GM12878 (cell line): Measurements from ENCODE around the gene CDKN2B-AS1. TPM values are rescaled to one million over a fixed set of nuclear protein-coding genes. Genes with fewer than 3 reads are reported as not detected.
A peak's percentile ranks its signal among the peaks of the same experiment; 100 is the strongest.

Experiments
- ATAC-seq: fragments of 200-7000 bp; cut with Tn5 transposase; 3 replicates; pipeline ENCODE4 v1.9.1; 2020; ENCODE audit warnings: mild to moderate bottlenecking, moderate library complexity
- BruUV-seq: library from RNA; stranded (reverse); fragments of 400-500 nt; replicated peaks from 2 replicates; lab custom pipeline; 2021; lab: Mats Ljungman, UMichigan
- CTCF ChIA-PET: fragments of 300-600 bp; sonication (Branson Sonifier 250); formaldehyde crosslinking; extraction: SDS; loops from one replicate; lab custom pipeline; 2021; ENCODE audit warnings: inconsistent platforms; lab: Yijun Ruan, JAX
- POLR2A ChIA-PET: fragments of 350-600 bp; formaldehyde crosslinking; extraction: SDS; loops from one replicate; lab custom pipeline; 2021; ENCODE audit warnings: inconsistent platforms; lab: Charles Lee
- RAD21 ChIA-PET: fragments of 300-600 bp; sonication (Branson Sonifier 250); formaldehyde crosslinking; loops from one replicate; lab custom pipeline; 2023; ENCODE audit warnings: antibody characterized with exemption; ENCODE audit not compliant: unreplicated experiment; lab: Charles Lee
- SMC1A ChIA-PET: fragments of 300-600 bp; sonication (Branson Sonifier 250); formaldehyde crosslinking; loops from one replicate; lab custom pipeline; 2023; ENCODE audit not compliant: unreplicated experiment, uncharacterized antibody; lab: Charles Lee
- DNase-seq: peaks from one replicate; pipeline ENCODE4 v3.0.0-alpha.2; 2011; ENCODE audit warnings: low read depth, low spot score
- FAIRE-seq: peaks from 3 replicates; lab custom pipeline; 2011; peaks lifted over from hg19 to GRCh38; lab: Jason Lieb, UNC
- H2AFZ ChIP-seq: 2 replicates; pipeline ENCODE4 v1.6.0; 2011; ENCODE audit warnings: low read depth, low read length, control low read depth; ENCODE audit not compliant: control insufficient read depth
- H3K27ac ChIP-seq: 2 replicates; pipeline ENCODE4 v1.5.1; 2011; ENCODE audit warnings: control low read depth; ENCODE audit not compliant: control insufficient read depth, insufficient read depth
- H3K27me3 ChIP-seq, 2 experiments: replicated peaks in 1 of 2; 2 replicates each; pipeline versions ENCODE4 v1.6.0 to v1.6.1; 2011; ENCODE audit warnings: low read length in 1 of 2; ENCODE audit not compliant: control insufficient read depth in 2 of 2, insufficient read depth in 2 of 2
- H3K36me3 ChIP-seq, 2 experiments: 2 replicates each; pipeline ENCODE4 v1.5.1; 2011; ENCODE audit warnings: low read length in 1 of 2; ENCODE audit not compliant: control insufficient read depth in 2 of 2, insufficient read depth in 2 of 2
- H3K4me1 ChIP-seq: 2 replicates; pipeline ENCODE4 v1.6.1; 2011; ENCODE audit warnings: mild to moderate bottlenecking, low read length, moderate library complexity, mixed read lengths; ENCODE audit not compliant: control insufficient read depth, insufficient read depth
- H3K4me2 ChIP-seq: 2 replicates; pipeline ENCODE4 v1.6.0; 2011; ENCODE audit warnings: control low read depth; ENCODE audit not compliant: control insufficient read depth, insufficient read depth
- H3K4me3 ChIP-seq: fragments of 200-600 bp; sonication (generic); 2 replicates; pipeline ENCODE4 v1.5.1; 2016
- H3K79me2 ChIP-seq: 2 replicates; pipeline ENCODE4 v1.6.0; 2011; ENCODE audit warnings: low read length; ENCODE audit not compliant: control insufficient read depth, insufficient read depth
- H3K9ac ChIP-seq: 2 replicates; pipeline ENCODE4 v1.8.0; 2011; ENCODE audit warnings: low read length, control low read depth, mixed read lengths; ENCODE audit not compliant: control insufficient read depth, insufficient read depth
- H3K9me3 ChIP-seq: replicated peaks from 3 replicates; pipeline ENCODE4 v1.5.1; 2011; ENCODE audit warnings: mild to moderate bottlenecking, low read length; ENCODE audit not compliant: control insufficient read depth, insufficient read depth
- H4K20me1 ChIP-seq: 2 replicates; pipeline ENCODE4 v1.6.0; 2011; ENCODE audit not compliant: control insufficient read depth, insufficient read depth
- BRCA1 ChIP-seq: IDR thresholded peaks from 2 replicates; pipeline ENCODE4 v1.6.1; 2011; ENCODE audit warnings: low read depth, low read length, improper control_type of control experiment
- HCFC1 ChIP-seq: fragments of 150-350 bp; IDR thresholded peaks from 2 replicates; pipeline ENCODE4 v1.6.1; 2014; ENCODE audit warnings: low read length
- HDAC6 ChIP-seq: fragments of 200-600 bp; sonication (generic); IDR thresholded peaks from one replicate; pipeline ENCODE4 v1.8.0; 2017; ENCODE audit warnings: antibody characterized with exemption; ENCODE audit not compliant: unreplicated experiment
- HDGF ChIP-seq: fragments of 450-650 bp; IDR thresholded peaks from 2 replicates; pipeline ENCODE4 v1.6.1; 2016; ENCODE audit warnings: antibody characterized with exemption
- JUNB ChIP-seq: IDR thresholded peaks from 2 replicates; pipeline ENCODE4 v1.6.1; 2016; ENCODE audit warnings: antibody characterized with exemption, mild to moderate bottlenecking
- MXI1 ChIP-seq: fragments of 150-350 bp; IDR thresholded peaks from 2 replicates; pipeline ENCODE4 v1.6.1; 2011; ENCODE audit warnings: low read depth, mild to moderate bottlenecking, inconsistent platforms, low read length, improper control_type of control experiment
- RAD21 ChIP-seq: IDR thresholded peaks from 2 replicates; pipeline ENCODE4 v1.6.1; 2011; ENCODE audit warnings: mild to moderate bottlenecking, low read depth, low read length, moderate library complexity; ENCODE audit not compliant: insufficient read depth
- WRNIP1 ChIP-seq: IDR thresholded peaks from 2 replicates; pipeline ENCODE4 v1.6.1; 2011; ENCODE audit warnings: low read depth, low read length, improper control_type of control experiment, borderline replicate concordance
- WGBS: methylation state at CpG from one replicate; pipeline ENCODE4 v1.1.6; 2016; ENCODE audit warnings: low lambda C conversion rate; ENCODE audit not compliant: insufficient replicate concordance, insufficient coverage; ENCODE audit errors: missing lambda C conversion rate; 5-methylcytosine and 5-hydroxymethylcytosine counted together
- in situ Hi-C: fragments of 300-500 bp; cut with MboI; formaldehyde crosslinking; loops from 9 replicates; pipeline ENCODE4 v1.14.3; 2018; ENCODE audit warnings: mixed read lengths
- intact Hi-C: fragments of 100-400 bp; cut with micrococcal nuclease; formaldehyde crosslinking; loops from one replicate; pipeline ENCODE4 v1.14.2; 2022; ENCODE audit not compliant: unreplicated experiment
- polyA plus RNA-seq, 11 experiments: library from polyadenylated mRNA; depleted of rRNA in 4 of 11; unstranded in 6 of 11; stranded (reverse) in 5 of 11; fragments of >200 nt; fragmentation: Nextera tagmentation in 4 of 11; fragmentation: Illumina TruSeq in 1 of 11; extraction: Ambion mirVana in 4 of 11; extraction: Trizol in 1 of 11; gene quantifications; 1 replicate in 1 of 11; 2 replicates in 10 of 11; pipeline versions ENCODE4 v1.2.1 to v1.2.3, GENCODE V29; 2011 to 2016; ENCODE audit warnings: inconsistent platforms in 2 of 11, missing spikeins in 2 of 11, low read depth in 1 of 11
- total RNA-seq, 4 experiments: library from RNA; depleted of rRNA in 3 of 4; stranded (reverse); fragments of >200 nt in 3 of 4; fragmentation: Illumina TruSeq in 1 of 4; extraction: Trizol in 1 of 4; gene quantifications; 2 replicates each; pipeline versions ENCODE4 v1.2.1 to v1.2.3, GENCODE V29; 2013 to 2021
- TF ChIP-seq, protein P1 (sequence below): IDR thresholded peaks from 2 replicates; pipeline ENCODE4 v1.6.1; 2011; ENCODE audit warnings: low read depth, low read length, improper control_type of control experiment, borderline replicate concordance
- TF ChIP-seq, protein P2 (sequence below): fragments of 450-650 bp; IDR thresholded peaks from 2 replicates; pipeline ENCODE4 v1.6.1; 2016; ENCODE audit warnings: mild to moderate bottlenecking
- TF ChIP-seq, protein P3 (sequence below): fragments of 150-350 bp; IDR thresholded peaks from 2 replicates; pipeline ENCODE4 v1.6.1; 2014; ENCODE audit warnings: mild to moderate bottlenecking, low read depth, low read length
- TF ChIP-seq, protein P4 (sequence below): fragments of 450-650 bp; formaldehyde crosslinking; IDR thresholded peaks from 2 replicates; pipeline ENCODE4 v1.4.0; 2022; ENCODE audit warnings: mild to moderate bottlenecking, moderate library complexity

Gene CDKN2B-AS1
- total and polyA plus RNA-seq, 10 of the 15 experiments (the other 5 are each of a cell fraction or from before 2014, with no cell fraction given), result 0.22 to 2.2 (median 1.0) TPM; not detected in 1

DNA sequence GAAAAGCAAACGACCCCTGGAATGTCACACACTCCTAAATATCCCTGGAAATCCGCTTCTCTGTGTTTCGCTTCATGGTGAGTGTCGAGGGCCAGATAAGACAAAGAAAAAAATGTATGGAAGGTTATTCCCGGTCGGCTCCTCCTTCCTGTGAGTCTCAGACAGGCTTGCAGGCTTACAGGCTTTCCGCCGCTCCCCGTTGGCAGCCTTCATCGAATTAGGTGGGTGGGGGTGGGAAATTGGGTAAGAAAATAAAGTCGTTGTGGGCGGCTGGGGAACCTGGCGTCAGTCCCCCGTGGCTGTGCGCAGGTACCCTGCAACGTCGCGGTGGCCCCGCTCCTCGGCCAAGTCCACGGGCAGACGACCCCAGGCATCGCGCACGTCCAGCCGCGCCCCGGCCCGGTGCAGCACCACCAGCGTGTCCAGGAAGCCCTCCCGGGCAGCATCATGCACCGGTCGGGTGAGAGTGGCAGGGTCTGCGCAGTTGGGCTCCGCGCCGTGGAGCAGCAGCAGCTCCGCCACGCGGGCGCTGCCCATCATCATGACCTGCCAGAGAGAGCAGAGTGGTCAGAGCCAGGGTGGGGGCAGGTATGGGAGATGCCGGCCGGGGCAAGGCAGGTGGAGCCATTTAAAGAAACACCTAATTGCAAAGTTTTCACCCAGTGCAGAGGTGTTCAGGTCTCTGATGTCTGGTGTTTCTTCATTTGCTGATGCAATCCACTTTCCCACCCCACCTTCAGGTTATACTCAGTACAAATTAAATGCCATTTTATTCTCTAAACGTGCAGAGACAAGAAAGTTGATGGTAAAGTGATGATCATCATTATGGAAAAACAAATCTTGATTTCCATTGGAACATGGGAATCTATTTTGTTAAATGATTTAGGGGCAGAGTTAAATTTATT is 11.4 kb downstream of the CDKN2B-AS1 start (continued):
- TF ChIP-seq WRNIP1 (no peak), RAD21 (no peak), HDGF (no peak), JUNB (no peak)
- TF ChIP-seq, protein P1, sequence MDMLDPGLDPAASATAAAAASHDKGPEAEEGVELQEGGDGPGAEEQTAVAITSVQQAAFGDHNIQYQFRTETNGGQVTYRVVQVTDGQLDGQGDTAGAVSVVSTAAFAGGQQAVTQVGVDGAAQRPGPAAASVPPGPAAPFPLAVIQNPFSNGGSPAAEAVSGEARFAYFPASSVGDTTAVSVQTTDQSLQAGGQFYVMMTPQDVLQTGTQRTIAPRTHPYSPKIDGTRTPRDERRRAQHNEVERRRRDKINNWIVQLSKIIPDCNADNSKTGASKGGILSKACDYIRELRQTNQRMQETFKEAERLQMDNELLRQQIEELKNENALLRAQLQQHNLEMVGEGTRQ, result no peak
- TF ChIP-seq, protein P2, sequence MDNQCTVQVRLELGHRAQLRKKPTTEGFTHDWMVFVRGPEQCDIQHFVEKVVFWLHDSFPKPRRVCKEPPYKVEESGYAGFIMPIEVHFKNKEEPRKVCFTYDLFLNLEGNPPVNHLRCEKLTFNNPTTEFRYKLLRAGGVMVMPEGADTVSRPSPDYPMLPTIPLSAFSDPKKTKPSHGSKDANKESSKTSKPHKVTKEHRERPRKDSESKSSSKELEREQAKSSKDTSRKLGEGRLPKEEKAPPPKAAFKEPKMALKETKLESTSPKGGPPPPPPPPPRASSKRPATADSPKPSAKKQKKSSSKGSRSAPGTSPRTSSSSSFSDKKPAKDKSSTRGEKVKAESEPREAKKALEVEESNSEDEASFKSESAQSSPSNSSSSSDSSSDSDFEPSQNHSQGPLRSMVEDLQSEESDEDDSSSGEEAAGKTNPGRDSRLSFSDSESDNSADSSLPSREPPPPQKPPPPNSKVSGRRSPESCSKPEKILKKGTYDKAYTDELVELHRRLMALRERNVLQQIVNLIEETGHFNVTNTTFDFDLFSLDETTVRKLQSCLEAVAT, result no peak
- TF ChIP-seq, all 136 proteins: peak for 0

- CTCF ChIA-PET, result interaction anchor here (0.7 to 6.1 kb wide), 44 partner anchors 9 to 826 kb away, joined by 3 to 179 read pairs (median 4); partner anchors contain the start of genes CDKN2A and CDKN2B-AS1
- Histone ChIP-seq H3K36me3 (no peaks in the 10 kb centered on the region), H4K20me1 (no peaks in the 10 kb centered on the region), H3K4me2 (peak overlapping the region; percentile 85), H3K4me1 (peaks cover 12% of the 10 kb centered on the region), H2AFZ (peak overlapping the region; percentile 83), H3K79me2 (no peaks in the 10 kb centered on the region), H3K9me3 (no peaks in the 10 kb centered on the region), H3K4me3 (peak overlapping the region; percentile 66; the same call in 1 of the 2 replicates), H3K9ac (no peak overlapping the region), H3K27me3 (peaks cover 0 to 2% of the 10 kb centered on the region in 2 experiments; a peak in 1 of 4 replicates), H3K27ac (no peak overlapping the region)
- WGBS, result 23% methylated on average over 8 of the region's 8 CpGs
- in situ Hi-C loops (loop anchor here (5.0 kb wide), 1 partner anchor 191 kb away; no protein-coding TSS in a partner anchor), intact Hi-C loops (loop anchor here (1.0 to 5.0 kb wide), 2 partner anchors 176 to 194 kb away; no protein-coding TSS in a partner anchor)
- RAD21 ChIA-PET, result interaction anchor here (0.7 to 3.3 kb wide), 21 partner anchors 11 to 444 kb away, joined by 3 to 49 read pairs (median 4); partner anchors contain the start of genes CDKN2A, CDKN2B-AS1 and MTAP
- POLR2A ChIA-PET, result interaction anchor here (0.5 to 1.5 kb wide), 2 partner anchors 196 to 661 kb away, joined by 3 to 4 read pairs; no protein-coding TSS in a partner anchor
- BruUV-seq, result no TSS peak
- DNase-seq (no peak), ATAC-seq (no peak), FAIRE-seq (peak; percentile 75)
- SMC1A ChIA-PET, result interaction anchor here (0.6 to 5.6 kb wide), 25 partner anchors 12 to 527 kb away, joined by 3 to 121 read pairs (median 5); partner anchors contain the start of gene CDKN2B-AS1
- TF ChIP-seq HCFC1 (no peak), BRCA1 (no peak), HDAC6 (no peak), MXI1 (0 out of 2 replicates have a peak, but pooled peaks have one; percentile 36)
- TF ChIP-seq, protein P3, sequence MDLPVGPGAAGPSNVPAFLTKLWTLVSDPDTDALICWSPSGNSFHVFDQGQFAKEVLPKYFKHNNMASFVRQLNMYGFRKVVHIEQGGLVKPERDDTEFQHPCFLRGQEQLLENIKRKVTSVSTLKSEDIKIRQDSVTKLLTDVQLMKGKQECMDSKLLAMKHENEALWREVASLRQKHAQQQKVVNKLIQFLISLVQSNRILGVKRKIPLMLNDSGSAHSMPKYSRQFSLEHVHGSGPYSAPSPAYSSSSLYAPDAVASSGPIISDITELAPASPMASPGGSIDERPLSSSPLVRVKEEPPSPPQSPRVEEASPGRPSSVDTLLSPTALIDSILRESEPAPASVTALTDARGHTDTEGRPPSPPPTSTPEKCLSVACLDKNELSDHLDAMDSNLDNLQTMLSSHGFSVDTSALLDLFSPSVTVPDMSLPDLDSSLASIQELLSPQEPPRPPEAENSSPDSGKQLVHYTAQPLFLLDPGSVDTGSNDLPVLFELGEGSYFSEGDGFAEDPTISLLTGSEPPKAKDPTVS, result no peak
- TF ChIP-seq, protein P4, sequence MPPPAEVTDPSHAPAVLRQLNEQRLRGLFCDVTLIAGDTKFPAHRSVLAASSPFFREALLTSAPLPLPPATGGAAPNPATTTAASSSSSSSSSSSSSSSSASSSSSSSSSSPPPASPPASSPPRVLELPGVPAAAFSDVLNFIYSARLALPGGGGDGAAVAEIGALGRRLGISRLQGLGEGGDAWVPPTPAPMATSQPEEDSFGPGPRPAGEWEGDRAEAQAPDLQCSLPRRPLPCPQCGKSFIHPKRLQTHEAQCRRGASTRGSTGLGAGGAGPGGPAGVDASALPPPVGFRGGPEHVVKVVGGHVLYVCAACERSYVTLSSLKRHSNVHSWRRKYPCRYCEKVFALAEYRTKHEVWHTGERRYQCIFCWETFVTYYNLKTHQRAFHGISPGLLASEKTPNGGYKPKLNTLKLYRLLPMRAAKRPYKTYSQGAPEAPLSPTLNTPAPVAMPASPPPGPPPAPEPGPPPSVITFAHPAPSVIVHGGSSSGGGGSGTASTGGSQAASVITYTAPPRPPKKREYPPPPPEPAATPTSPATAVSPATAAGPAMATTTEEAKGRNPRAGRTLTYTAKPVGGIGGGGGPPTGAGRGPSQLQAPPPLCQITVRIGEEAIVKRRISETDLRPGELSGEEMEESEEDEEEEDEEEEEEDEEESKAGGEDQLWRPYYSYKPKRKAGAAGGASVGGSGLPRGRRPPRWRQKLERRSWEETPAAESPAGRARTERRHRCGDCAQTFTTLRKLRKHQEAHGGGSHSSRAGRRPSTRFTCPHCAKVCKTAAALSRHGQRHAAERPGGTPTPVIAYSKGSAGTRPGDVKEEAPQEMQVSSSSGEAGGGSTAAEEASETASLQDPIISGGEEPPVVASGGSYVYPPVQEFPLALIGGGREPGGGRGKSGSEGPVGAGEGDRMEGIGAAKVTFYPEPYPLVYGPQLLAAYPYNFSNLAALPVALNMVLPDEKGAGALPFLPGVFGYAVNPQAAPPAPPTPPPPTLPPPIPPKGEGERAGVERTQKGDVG (CRISPR knock-in tag), result no peak
Measured at GRCh38 chr9:22008384-22008716, 13.8 kb downstream of the CDKN2B-AS1 start.
